Heart right ventricle (tissue), 16 donors: ENCODE data around the gene FAM187B. TPM values are rescaled to one million over a fixed set of nuclear protein-coding genes. Genes with fewer than 3 reads are reported as not detected.

ENCODE experiments used
- ATAC-seq, 8 donors: fragments of 200-7000 bp; cut with Tn5 transposase; one replicate each; pipeline ENCODE4 v1.9.1; 2020; ENCODE audit warnings: mild to moderate bottlenecking in 8 of 8, moderate library complexity in 8 of 8, moderate number of reproducible peaks in 1 of 8
- DNase-seq, 2 donors: peaks; one replicate each; pipeline ENCODE4 v3.0.0-alpha.2; 2020
- H3K27ac ChIP-seq, 10 donors: fragments of 200-600 bp; sonication (generic) in 2 of 10; one replicate each; pipeline versions ENCODE4 v1.5.0 to v1.8.0; 2020 to 2022; ENCODE audit warnings: mild to moderate bottlenecking in 3 of 10
- H3K27me3 ChIP-seq, 7 donors: fragments of 200-600 bp; one replicate each; pipeline ENCODE4 v1.8.0; 2021 to 2022; ENCODE audit warnings: mild to moderate bottlenecking in 2 of 7
- H3K36me3 ChIP-seq, 9 donors: fragments of 200-600 bp; sonication (generic) in 1 of 9; one replicate each; pipeline versions ENCODE4 v1.5.0 to v1.8.0; 2020 to 2022; ENCODE audit warnings: mild to moderate bottlenecking in 2 of 9
- H3K4me1 ChIP-seq, 9 donors: fragments of 200-600 bp; sonication (generic) in 1 of 9; one replicate each; pipeline versions ENCODE4 v1.5.0 to v1.8.0; 2020 to 2022; ENCODE audit warnings: mild to moderate bottlenecking in 4 of 9
- H3K4me3 ChIP-seq, 10 donors: fragments of 200-600 bp; sonication (generic) in 2 of 10; one replicate each; pipeline versions ENCODE4 v1.5.0 to v1.8.0; 2020 to 2022; ENCODE audit warnings: mild to moderate bottlenecking in 7 of 10, moderate library complexity in 2 of 10
- H3K9me3 ChIP-seq, 11 donors: fragments of 200-600 bp in 10 of 11; sonication (generic) in 2 of 11; one replicate each; pipeline versions ENCODE4 v1.5.0 to v1.8.0; 2013 to 2022; ENCODE audit warnings: mild to moderate bottlenecking in 2 of 11, control low read depth in 1 of 11, moderate library complexity in 1 of 11
- CTCF ChIP-seq, 9 donors: fragments of 200-600 bp; sonication (generic) in 2 of 9; IDR thresholded peaks; one replicate each; pipeline versions ENCODE4 v1.5.0 to v1.8.0; 2021 to 2022; ENCODE audit warnings: antibody characterized with exemption in 9 of 9, mild to moderate bottlenecking in 5 of 9, moderate library complexity in 1 of 9
- WGBS, 2 donors: extraction: QIAGEN DNeasy Blood & Tissue Kit; methylation state at CpG; one replicate each; pipeline ENCODE4 v1.1.7; 2013; ENCODE audit warnings: inconsistent platforms in 1 of 2; 5-methylcytosine and 5-hydroxymethylcytosine counted together
- intact Hi-C, 10 donors: fragments of 100-400 bp; cut with DNase I; formaldehyde crosslinking; loops; one replicate each; pipeline versions ENCODE4 v1.11.1 to v1.14.2; 2022
- polyA plus RNA-seq, 2 donors: library from polyadenylated mRNA; stranded (reverse); fragments of 200-250 nt; gene quantifications; one replicate each; pipeline ENCODE4 v1.2.3, GENCODE V29; 2013
- total RNA-seq, 10 donors: library from RNA; stranded (reverse); fragmentation: NEBNext Ultra II Directional in 3 of 10; extraction: Animal tissue kit (Norgen Biotek cat#: 25700) in 3 of 10; gene quantifications; one replicate each; pipeline versions ENCODE4 v1.2.1 to v1.2.4, GENCODE V29; 2021 to 2023
- donor health status: Arrhythmogenic right ventricular cardiomyopathy.
- donor health status: ischemic (EF 13 %, LVEDD 7.1; RV severe dilation, severe dysfunction).
- donor health status: healthy with polysubstance abuse.
- donor health status: DM: no; HTN: yes; CAD: no.
- donor health status: DM: no; HTN: no; CAD: no.
- donor health status: ischemic (EF 25% LVEDD 6.9; RV normal size, moderate dysfunction).
- donor health status: ischemic (EF 25% LVEDD 5.7; RV mildly dilated, moderate dysfunction).
- donor health status: healthy.
- donor health status: DM: yes; HTN: yes; CAD: no.
- donor health status: Ischemic cardiomyopathy.
- donor health status: ischemic (EF 35%, LVEDD 5.7; RV mildly dilated, moderate dysfunction).
- donor health status: nonischemic (EF 11% LVEDD 7.7; RV severe dilation, severe dysfunction).
- donor health status: DM: yes; HTN: yes; CAD: no.
- donor health status: PGD.
- donor health status: ischemic (EF 29% LVEDD 5.4; RV normal size, mild dysfunction).
- donor health status: nonischemic (EF 23%, LVEDD 6.1; RV moderate dilation, normal function).

FAM187B gene
- total and polyA plus RNA-seq, 12 donors: 0.48 TPM; not detected in 11

DNA sequence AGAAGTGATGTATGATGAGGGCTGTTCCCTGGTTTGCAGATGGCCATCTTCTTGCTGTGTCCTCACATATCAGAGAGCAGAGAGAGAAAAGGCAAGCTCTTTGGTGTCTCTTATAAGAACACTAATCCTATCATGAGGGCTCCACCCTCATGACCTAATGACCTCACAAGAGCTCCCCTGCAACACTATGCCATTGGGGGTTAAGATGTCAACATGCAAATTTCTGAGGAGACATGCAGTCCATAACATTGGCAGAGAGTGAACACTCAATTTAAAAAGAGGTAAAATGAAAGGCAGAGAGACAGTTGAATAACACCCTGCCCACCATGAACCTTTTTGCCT lies 10.9 kb downstream of the FAM187B start:
- Histone ChIP-seq H3K36me3 (no peaks in the 10 kb centered on the region), H3K9me3 (peaks cover 0 to 25% (median 6%) of the 10 kb centered on the region in 11 donors), H3K4me1 (peaks cover 10 to 41% (median 25%) of the 10 kb centered on the region in 9 donors), H3K27ac (peak overlapping the region in 1 of 10 donors; percentile 41), H3K4me3 (no peak overlapping the region), H3K27me3 (no peaks in the 10 kb centered on the region)
- intact Hi-C loops: no loop called here
- ATAC-seq: no peak
- DNase-seq: no peak
- no peak for TF ChIP-seq CTCF (IDR thresholded peaks at IDR 0.05)

DNA sequence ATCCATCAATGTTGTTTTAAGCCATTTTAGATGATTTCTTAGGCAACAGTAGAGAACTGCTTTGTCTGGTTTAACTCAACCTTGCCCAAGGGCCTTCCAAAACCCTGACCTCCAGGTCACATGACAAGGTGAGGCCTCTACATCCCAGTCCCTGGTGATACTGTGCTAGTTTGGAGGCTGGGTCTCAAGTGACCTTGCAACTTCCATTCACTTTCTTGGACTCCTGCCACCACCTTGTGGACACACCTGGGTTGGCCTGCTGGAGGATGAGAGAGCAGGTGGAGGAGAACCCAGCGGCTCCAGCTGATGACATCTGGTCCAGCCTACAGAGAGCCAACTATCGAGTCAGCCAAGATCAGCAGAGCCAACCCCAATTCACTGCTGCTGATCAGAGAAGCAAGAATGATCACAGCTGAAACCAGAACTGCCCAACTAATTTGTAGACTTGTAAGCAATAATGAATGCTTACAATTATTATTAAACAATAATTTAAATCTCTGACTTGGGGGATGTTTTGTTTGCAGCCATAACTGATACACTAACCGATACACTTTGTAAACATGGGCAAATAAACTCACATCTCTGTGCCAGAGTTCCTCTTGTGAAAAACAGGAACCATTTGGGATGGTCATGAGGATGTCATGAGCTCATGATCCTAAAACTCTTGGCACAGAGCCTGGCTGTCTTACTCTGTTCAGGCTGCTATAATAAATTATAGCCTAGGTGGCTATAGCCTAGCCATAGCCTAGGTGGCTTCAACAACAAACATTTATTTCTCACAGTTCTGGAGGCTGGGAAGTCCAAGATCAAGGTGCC lies 11.5 kb downstream of the FAM187B start:
- 65 to 84% methylated on average over 3 of the region's 3 CpGs for WGBS, 2 donors
- TF ChIP-seq CTCF (IDR thresholded peaks at IDR 0.05): no peak
- Histone ChIP-seq H3K9me3 (peaks cover 0 to 25% (median 6%) of the 10 kb centered on the region in 11 donors), H3K27me3 (no peaks in the 10 kb centered on the region), H3K36me3 (no peaks in the 10 kb centered on the region), H3K4me3 (no peak overlapping the region), H3K27ac (peak overlapping the region in 2 of 10 donors; percentile 9 to 41), H3K4me1 (peaks cover 10 to 47% (median 31%) of the 10 kb centered on the region in 9 donors)
- intact Hi-C loops: no loop called here
- ATAC-seq: peak in 2 of 8 donors; percentile 41 to 45
- DNase-seq: peak in 1 of 2 donors; percentile 49

DNA sequence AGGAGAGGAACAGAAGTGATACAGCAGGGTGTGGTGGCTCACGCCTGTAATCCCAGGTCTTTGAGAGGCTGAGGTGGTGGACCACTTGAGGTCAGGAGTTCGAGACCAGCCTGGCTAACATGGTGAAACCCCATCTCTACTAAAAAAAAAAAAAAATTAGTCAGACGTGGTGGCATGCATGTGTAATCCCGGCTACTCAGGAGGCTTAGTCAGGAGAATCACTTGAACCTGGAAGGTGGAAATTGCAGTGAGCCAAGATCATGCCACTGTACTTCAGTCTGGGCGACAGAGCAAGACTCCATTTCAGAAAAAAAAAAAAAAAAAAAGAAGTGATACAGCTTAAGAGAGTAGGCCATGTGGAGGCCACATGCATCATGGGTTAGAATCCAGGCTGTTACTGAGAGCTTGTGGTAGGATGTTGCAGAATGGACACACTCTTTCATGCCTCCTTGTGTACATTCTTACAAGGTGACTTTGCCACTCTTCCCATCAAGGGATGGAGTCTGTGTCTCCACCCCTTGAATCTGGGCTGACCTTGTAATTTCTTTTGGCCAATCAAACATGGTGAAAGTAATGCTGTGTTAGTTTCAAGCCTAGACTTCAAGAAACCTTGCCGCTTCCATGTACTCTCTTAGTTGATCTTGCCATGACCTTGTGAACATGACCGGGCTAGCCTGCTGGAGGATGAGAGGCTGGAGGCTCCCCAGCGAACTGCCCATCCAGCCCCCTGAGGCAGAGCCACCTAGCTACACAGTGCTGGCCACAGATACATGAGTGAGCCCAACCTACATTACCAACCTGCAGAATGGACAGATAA lies 12.3 kb downstream of the FAM187B start:
- no peak for TF ChIP-seq CTCF (IDR thresholded peaks at IDR 0.05)
- intact Hi-C loops: no loop called here
- ATAC-seq: no peak
- Histone ChIP-seq H3K4me1 (peaks cover 10 to 54% (median 39%) of the 10 kb centered on the region in 9 donors), H3K9me3 (peaks cover 0 to 25% (median 6%) of the 10 kb centered on the region in 11 donors), H3K4me3 (no peak overlapping the region), H3K27ac (no peak overlapping the region), H3K27me3 (no peaks in the 10 kb centered on the region), H3K36me3 (no peaks in the 10 kb centered on the region)
- WGBS, 2 donors: 85 to 92% methylated on average over 8 of the region's 8 CpGs
- no peak for DNase-seq

DNA sequence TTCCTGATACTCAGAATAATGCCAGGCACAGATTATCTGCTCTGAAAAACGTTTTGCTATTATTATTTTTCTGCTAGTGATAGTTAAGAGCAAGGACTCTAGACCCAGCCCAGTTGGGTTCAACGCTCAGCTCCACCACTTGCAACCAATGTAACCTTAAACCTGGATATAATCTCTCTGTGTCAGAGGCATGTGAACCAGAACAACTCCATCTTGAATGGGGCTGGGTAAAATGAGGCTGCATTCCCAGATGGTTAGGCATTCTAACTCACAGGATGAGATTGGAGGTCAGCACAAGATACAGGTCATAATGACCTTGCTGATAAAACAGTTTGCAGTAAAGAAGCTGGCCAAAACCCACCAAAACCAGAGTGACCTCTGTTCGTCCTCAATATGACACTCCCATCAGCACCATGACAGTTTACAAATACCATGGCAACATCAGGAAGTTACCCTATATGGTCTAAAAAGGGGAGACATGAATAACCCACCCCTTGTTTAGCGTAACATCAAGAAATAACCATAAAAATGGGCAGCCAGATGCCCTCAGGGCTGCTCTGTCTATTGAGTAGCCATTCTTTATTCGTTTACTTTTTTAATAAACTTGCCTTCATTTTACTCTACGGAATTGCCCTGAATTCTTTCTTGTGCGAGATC lies 13.6 kb downstream of the FAM187B start:
- intact Hi-C loops: loop anchor here in 1 of 10 donors (5.0 kb wide), 1 partner anchor 58 kb away; no protein-coding TSS in a partner anchor
- peaks cover 10 to 63% (median 37%) of the 10 kb centered on the region in 9 donors for H3K4me1 ChIP-seq

More for the DNA sequence above, 13.6 kb downstream of the FAM187B start:
- 76 to 80% methylated on average over 7 of the region's 7 CpGs for WGBS, 2 donors
- Histone ChIP-seq H3K27me3 (no peaks in the 10 kb centered on the region), H3K9me3 (peaks cover 0 to 25% (median 6%) of the 10 kb centered on the region in 11 donors), H3K36me3 (no peaks in the 10 kb centered on the region), H3K4me3 (no peak overlapping the region), H3K27ac (peak overlapping the region in 6 of 10 donors; percentile 66 to 87 (median 78))
- TF ChIP-seq CTCF (IDR thresholded peaks at IDR 0.05): no peak
- ATAC-seq: no peak
- DNase-seq: no peak
